ENCODE measurements around the gene PHTF1.

- TF ChIP-seq, protein P1, sequence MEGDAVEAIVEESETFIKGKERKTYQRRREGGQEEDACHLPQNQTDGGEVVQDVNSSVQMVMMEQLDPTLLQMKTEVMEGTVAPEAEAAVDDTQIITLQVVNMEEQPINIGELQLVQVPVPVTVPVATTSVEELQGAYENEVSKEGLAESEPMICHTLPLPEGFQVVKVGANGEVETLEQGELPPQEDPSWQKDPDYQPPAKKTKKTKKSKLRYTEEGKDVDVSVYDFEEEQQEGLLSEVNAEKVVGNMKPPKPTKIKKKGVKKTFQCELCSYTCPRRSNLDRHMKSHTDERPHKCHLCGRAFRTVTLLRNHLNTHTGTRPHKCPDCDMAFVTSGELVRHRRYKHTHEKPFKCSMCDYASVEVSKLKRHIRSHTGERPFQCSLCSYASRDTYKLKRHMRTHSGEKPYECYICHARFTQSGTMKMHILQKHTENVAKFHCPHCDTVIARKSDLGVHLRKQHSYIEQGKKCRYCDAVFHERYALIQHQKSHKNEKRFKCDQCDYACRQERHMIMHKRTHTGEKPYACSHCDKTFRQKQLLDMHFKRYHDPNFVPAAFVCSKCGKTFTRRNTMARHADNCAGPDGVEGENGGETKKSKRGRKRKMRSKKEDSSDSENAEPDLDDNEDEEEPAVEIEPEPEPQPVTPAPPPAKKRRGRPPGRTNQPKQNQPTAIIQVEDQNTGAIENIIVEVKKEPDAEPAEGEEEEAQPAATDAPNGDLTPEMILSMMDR (conservative IDR thresholded peaks at IDR 0.05): no peak
- TF ChIP-seq EZH2 (IDR thresholded peaks at IDR 0.05; ENCODE audit: low read depth): no peak
Measured at GRCh38 chr1:113770031-113770430, 10.7 kb upstream of the PHTF1 start.
